GM12801 (cell line): ENCODE measurements around the gene SOX1.

Source experiments
- CTCF ChIP-seq: IDR thresholded peaks from one replicate; pipeline ENCODE4 v1.5.1; 2011; ENCODE audit warnings: control low read depth; ENCODE audit not compliant: insufficient read length; ENCODE audit errors: extremely low read depth

The SOX1 gene

GRCh38 chr13:112077729-112078128 is 10.8 kb downstream of the SOX1 start:
- no peak for TF ChIP-seq CTCF

- TF ChIP-seq CTCF = no peak
These were observed 11.3 kb downstream of the SOX1 start for GRCh38 chr13:112078216-112078615.

GRCh38 chr13:112078879-112079531 is 12.1 kb downstream of the SOX1 start:
- TF ChIP-seq CTCF = no peak

- no peak for TF ChIP-seq CTCF
These were observed 12.7 kb downstream of the SOX1 start for GRCh38 chr13:112079696-112080095.

GRCh38 chr13:112083971-112084370 is 17.0 kb downstream of the SOX1 start:
- no peak for TF ChIP-seq CTCF

- no peak for TF ChIP-seq CTCF
These were observed 25.5 kb downstream of the SOX1 start for GRCh38 chr13:112092453-112092852.

GRCh38 chr13:112095354-112095753 is 28.4 kb downstream of the SOX1 start:
- no peak for TF ChIP-seq CTCF
